ENCODE data around the gene JAML. TPM values are rescaled to one million over a fixed set of nuclear protein-coding genes. Genes with fewer than 3 reads are reported as not detected.

JAML gene
- total RNA-seq, 1 experiment from 2014 or later: 0.30 TPM

- ATAC-seq: peak; percentile 67
- CTCF ChIA-PET: no interaction called here
These were observed 8.6 kb upstream of the JAML start for GRCh38 chr11:118233377-118233776.

More at GRCh38 chr11:118233377-118233776, 8.6 kb upstream of the JAML start:
- H3K4me2 ChIP-seq (ENCODE audit: low read length): peak overlapping the region; percentile 50
- H3K36me3 ChIP-seq (ENCODE audit: control insufficient read depth in 1 of 2, insufficient read depth in 2 of 2, low read length in 2 of 2): no peaks in the 10 kb centered on the region
- H3K9ac ChIP-seq (ENCODE audit: low read length): no peak overlapping the region
- BruUV-seq (replicated peaks): no TSS peak
- H4K20me1 ChIP-seq (ENCODE audit: insufficient read depth): no peaks in the 10 kb centered on the region
- intact Hi-C loops (cut with micrococcal nuclease): no loop called here
- ChIA-PET RAD21 (ENCODE audit: low non-redundant PET in 1 of 2, low total read pairs in 2 of 2, uncharacterized antibody in 2 of 2, unreplicated experiment in 2 of 2) (no interaction called here), POLR2A (interaction anchor here (1.7 kb wide), 1 partner anchor 8 kb away, joined by 5 read pairs; no protein-coding TSS in a partner anchor)
- no peak overlapping the region for H2AFZ ChIP-seq (ENCODE audit: low read depth, low read length, poor library complexity, severe bottlenecking)
- H3K9me3 ChIP-seq (ENCODE audit: control insufficient read depth in 1 of 2, insufficient read depth in 1 of 2, low read depth in 1 of 2, low read length in 2 of 2): no peaks in the 10 kb centered on the region
- H3K79me2 ChIP-seq (ENCODE audit: insufficient read depth, low read length): no peaks in the 10 kb centered on the region
- DNase-seq (ENCODE audit: low read depth, low spot score): no peak
- no peaks in the 10 kb centered on the region for H3K27me3 ChIP-seq (ENCODE audit: insufficient read depth, low read length)
- H3K27ac ChIP-seq (ENCODE audit: low read depth, low read length): no peak overlapping the region
- no peak overlapping the region for H3K4me3 ChIP-seq (replicated peaks in 1 of 2; ENCODE audit: low read depth in 1 of 2, low read length in 2 of 2)
- no peaks in the 10 kb centered on the region for H3K9me2 ChIP-seq (ENCODE audit: insufficient read depth)
- peak; percentile 23; the same call in 1 of the 2 replicates for TF ChIP-seq CEBPB (IDR thresholded peaks at IDR 0.05; ENCODE audit: low read depth)
- TF ChIP-seq REST (IDR thresholded peaks at IDR 0.05; ENCODE audit: low read depth): no peak
- H3K4me1 ChIP-seq (ENCODE audit: control insufficient read depth in 1 of 2, insufficient read depth in 2 of 2, low read length in 2 of 2): peaks cover 21 to 22% of the 10 kb centered on the region in 2 experiments
